NAMALWA (cell line): ENCODE results near the gene GPR42.
"Not testable (repeated sequence)": the region's sequence is repeated elsewhere in the genome, so short reads cannot be mapped to it uniquely, and the experiment has no call there.

Experiments
- DNase-seq: peaks from one replicate; pipeline ENCODE4 v3.0.0-alpha.2; 2015; ENCODE audit warnings: low spot score

GPR42 gene

GRCh38 chr19:35363001-35363590, 7.8 kb upstream of the GPR42 start:
- DNase-seq: no peak

- no peak for DNase-seq
Measured at GRCh38 chr19:35363711-35364425, 7.0 kb upstream of the GPR42 start.

GRCh38 chr19:35365303-35365702, 5.6 kb upstream of the GPR42 start:
- no peak for DNase-seq

- DNase-seq: no peak
Measured at GRCh38 chr19:35368378-35368777, 2.5 kb upstream of the GPR42 start.

- no peak for DNase-seq
Measured at GRCh38 chr19:35369522-35369921, 1.3 kb upstream of the GPR42 start.

- no peak for DNase-seq
Measured at GRCh38 chr19:35373492-35373891, 2.6 kb downstream of the GPR42 start.

- not testable (repeated sequence) for DNase-seq
Measured at GRCh38 chr19:35374031-35374430, 3.2 kb downstream of the GPR42 start.

GRCh38 chr19:35375505-35376307, 4.8 kb downstream of the GPR42 start:
- no peak for DNase-seq

- DNase-seq: no peak
Measured at GRCh38 chr19:35377656-35378055, 6.8 kb downstream of the GPR42 start.

GRCh38 chr19:35378356-35378755, 7.5 kb downstream of the GPR42 start:
- no peak for DNase-seq

GRCh38 chr19:35379545-35379944, 8.7 kb downstream of the GPR42 start:
- DNase-seq: not testable (repeated sequence)

- no peak for DNase-seq
Measured at GRCh38 chr19:35379992-35380391, 9.1 kb downstream of the GPR42 start.

GRCh38 chr19:35380450-35381124, 9.7 kb downstream of the GPR42 start:
- DNase-seq: no peak

- DNase-seq: no peak
Measured at GRCh38 chr19:35381318-35381717, 10.4 kb downstream of the GPR42 start.

GRCh38 chr19:35381926-35382325, 11.1 kb downstream of the GPR42 start:
- no peak for DNase-seq

GRCh38 chr19:35383536-35383935, 12.7 kb downstream of the GPR42 start:
- DNase-seq: no peak

GRCh38 chr19:35388277-35389054, 17.6 kb downstream of the GPR42 start:
- DNase-seq: no peak

GRCh38 chr19:35389192-35389861, 18.5 kb downstream of the GPR42 start:
- DNase-seq: no peak

GRCh38 chr19:35392742-35393715, 22.2 kb downstream of the GPR42 start:
- no peak for DNase-seq
